H1 (cell line): ENCODE measurements around the gene OSCP1. TPM values are rescaled to one million over a fixed set of nuclear protein-coding genes. Genes with fewer than 3 reads are reported as not detected.
"Not testable (repeated sequence)": the region's sequence is repeated elsewhere in the genome, so short reads cannot be mapped to it uniquely, and the experiment has no call there.

Experiments used
- CTCF ChIA-PET: fragments of 300-600 bp; sonication (Branson Sonifier 250); formaldehyde crosslinking; loops from one replicate; lab custom pipeline; 2021; ENCODE audit not compliant: partially characterized antibody; lab: Charles Lee
- POLR2A ChIA-PET: fragments of 300-600 bp; sonication (Branson Sonifier 250); formaldehyde crosslinking; loops from one replicate; lab custom pipeline; 2021; ENCODE audit warnings: inconsistent platforms; ENCODE audit not compliant: partially characterized antibody; lab: Charles Lee
- DNase-seq, 2 experiments: peaks; one replicate each; pipeline versions ENCODE4 v3.0.0 to v3.0.0-alpha.2; 2010 to 2022; ENCODE audit warnings: low spot score in 2 of 2, low read depth in 1 of 2, mixed read lengths in 1 of 2
- FAIRE-seq: peaks from 2 replicates; lab custom pipeline; 2011; peaks lifted over from hg19 to GRCh38; lab: Jason Lieb, UNC
- H2AFZ ChIP-seq: 2 replicates; pipeline ENCODE4 v1.8.1; 2012; ENCODE audit warnings: low read length, inconsistent platforms
- H2AK5ac ChIP-seq: 2 replicates; pipeline ENCODE4 v1.6.1; 2013; ENCODE audit warnings: low read depth, low read length
- H2BK120ac ChIP-seq: replicated peaks from 2 replicates; pipeline ENCODE3; 2013; ENCODE audit warnings: low read depth, low read length, inconsistent platforms
- H2BK12ac ChIP-seq: 2 replicates; pipeline ENCODE4 v1.6.1; 2013; ENCODE audit warnings: low read depth, low read length
- H2BK15ac ChIP-seq: 2 replicates; pipeline ENCODE4 v1.6.1; 2013; ENCODE audit warnings: low read length
- H2BK20ac ChIP-seq: 2 replicates; pipeline ENCODE4 v1.6.1; 2013; ENCODE audit warnings: low read length
- H2BK5ac ChIP-seq: 2 replicates; pipeline ENCODE4 v1.6.1; 2013; ENCODE audit warnings: low read depth, low read length
- H3K14ac ChIP-seq: 2 replicates; pipeline ENCODE4 v1.6.1; 2013; ENCODE audit warnings: inconsistent platforms; ENCODE audit not compliant: insufficient read length
- H3K18ac ChIP-seq: 2 replicates; pipeline ENCODE4 v1.6.1; 2013; ENCODE audit warnings: low read length; ENCODE audit errors: extremely low read depth
- H3K23ac ChIP-seq: 2 replicates; pipeline ENCODE4 v1.6.1; 2013; ENCODE audit warnings: inconsistent platforms; ENCODE audit not compliant: insufficient read length
- H3K23me2 ChIP-seq: 2 replicates; pipeline ENCODE4 v1.6.1; 2013; ENCODE audit warnings: low read depth, low read length
- H3K27ac ChIP-seq: 2 replicates; pipeline ENCODE4 v1.6.1; 2011; ENCODE audit warnings: low read depth, low read length, inconsistent platforms
- H3K27me3 ChIP-seq, 4 experiments: replicated peaks in 1 of 4; 1 replicate in 1 of 4; 2 replicates in 3 of 4; pipeline versions ENCODE4 v1.6.1 to v1.8.1; 2011 to 2013; ENCODE audit warnings: low read length in 3 of 4, mild to moderate bottlenecking in 3 of 4, inconsistent platforms in 2 of 4, mixed read lengths in 2 of 4, moderate library complexity in 1 of 4; ENCODE audit not compliant: control insufficient read depth in 3 of 4, insufficient read depth in 3 of 4; ENCODE audit errors: extremely low read depth in 1 of 4
- H3K36me3 ChIP-seq, 4 experiments: 2 replicates each; pipeline versions ENCODE4 v1.6.1 to v1.8.1; 2011 to 2013; ENCODE audit warnings: mild to moderate bottlenecking in 4 of 4, low read length in 3 of 4, moderate library complexity in 2 of 4, control low read depth in 1 of 4, inconsistent platforms in 1 of 4; ENCODE audit not compliant: insufficient read depth in 4 of 4, control insufficient read depth in 2 of 4
- H3K4ac ChIP-seq: replicated peaks from 2 replicates; pipeline ENCODE3; 2013; ENCODE audit warnings: low read length, low read depth, mixed read lengths, inconsistent platforms; ENCODE audit not compliant: insufficient read length
- H3K4me1 ChIP-seq, 4 experiments: replicated peaks in 1 of 4; 1 replicate in 1 of 4; 2 replicates in 3 of 4; pipeline versions ENCODE4 v1.6.1 to v1.8.1; 2011 to 2013; ENCODE audit warnings: low read length in 3 of 4, inconsistent platforms in 2 of 4, mixed read lengths in 1 of 4; ENCODE audit not compliant: insufficient read depth in 4 of 4, control insufficient read depth in 3 of 4
- H3K4me2 ChIP-seq, 2 experiments: 2 replicates each; pipeline versions ENCODE4 v1.6.1 to v1.8.1; 2011 to 2013; ENCODE audit warnings: low read depth in 2 of 2, low read length in 2 of 2, control low read depth in 1 of 2, inconsistent platforms in 1 of 2, mild to moderate bottlenecking in 1 of 2; ENCODE audit not compliant: insufficient read depth in 1 of 2
- H3K4me3 ChIP-seq, 4 experiments: fragments of 200-600, 300-600 bp in 1 of 4; sonication (generic), shearing (Covaris generic), sonication (Bioruptor Twin) in 1 of 4; 2 replicates each; pipeline versions ENCODE4 v1.5.1 to v1.8.1; 2011 to 2016; ENCODE audit warnings: low read length in 4 of 4, low read depth in 3 of 4, control low read depth in 2 of 4, inconsistent platforms in 2 of 4, mild to moderate bottlenecking in 2 of 4, mixed read lengths in 1 of 4, moderate library complexity in 1 of 4; ENCODE audit not compliant: insufficient read depth in 2 of 4; ENCODE audit errors: extremely low read depth in 1 of 4
- H3K56ac ChIP-seq: replicated peaks from 2 replicates; pipeline ENCODE3; 2013; ENCODE audit warnings: low read depth, mild to moderate bottlenecking, mixed read lengths, low read length, inconsistent platforms; ENCODE audit not compliant: insufficient read length
- H3K79me1 ChIP-seq: 2 replicates; pipeline ENCODE4 v1.6.1; 2013; ENCODE audit warnings: low read depth, low read length, control low read depth
- H3K79me2 ChIP-seq, 2 experiments: 2 replicates each; pipeline versions ENCODE4 v1.6.1 to v1.8.1; 2012 to 2013; ENCODE audit warnings: low read length in 2 of 2, mild to moderate bottlenecking in 2 of 2, inconsistent platforms in 1 of 2; ENCODE audit not compliant: insufficient read depth in 2 of 2, control insufficient read depth in 1 of 2
- H3K9ac ChIP-seq, 4 experiments: replicated peaks in 1 of 4; 1 replicate in 1 of 4; 2 replicates in 3 of 4; pipeline versions ENCODE4 v1.6.1 to v1.8.1; 2011 to 2013; ENCODE audit warnings: low read depth in 3 of 4, low read length in 3 of 4, control low read depth in 2 of 4, mild to moderate bottlenecking in 2 of 4, moderate library complexity in 2 of 4, inconsistent platforms in 1 of 4; ENCODE audit errors: extremely low read depth in 1 of 4
- H3K9me3 ChIP-seq, 2 experiments: 2 replicates each; pipeline versions ENCODE4 v1.6.1 to v1.8.1; 2012 to 2013; ENCODE audit warnings: mild to moderate bottlenecking in 2 of 2, moderate library complexity in 2 of 2, control low read depth in 1 of 2, inconsistent platforms in 1 of 2, low read depth in 1 of 2, low read length in 1 of 2, mixed read lengths in 1 of 2; ENCODE audit not compliant: insufficient read depth in 2 of 2
- H4K20me1 ChIP-seq, 2 experiments: replicated peaks in 1 of 2; 2 replicates each; pipeline versions ENCODE3 to v1.8.1; 2011 to 2013; ENCODE audit warnings: inconsistent platforms in 2 of 2, low read length in 2 of 2, mild to moderate bottlenecking in 1 of 2; ENCODE audit not compliant: insufficient read depth in 2 of 2, control insufficient read depth in 1 of 2
- H4K5ac ChIP-seq: 2 replicates; pipeline ENCODE4 v1.6.1; 2013; ENCODE audit warnings: low read length, low read depth, mixed read lengths, inconsistent platforms; ENCODE audit not compliant: insufficient read length
- H4K8ac ChIP-seq: 2 replicates; pipeline ENCODE4 v1.8.0; 2013; ENCODE audit warnings: mild to moderate bottlenecking, moderate library complexity, low read length, inconsistent platforms; ENCODE audit not compliant: insufficient read depth; ENCODE audit errors: extremely low read depth
- H4K91ac ChIP-seq: replicated peaks from 2 replicates; pipeline ENCODE3; 2013; ENCODE audit warnings: low read length, mixed read lengths, inconsistent platforms; ENCODE audit not compliant: insufficient read length
- NRF1 ChIP-seq: IDR thresholded peaks from 2 replicates; pipeline ENCODE4 v1.6.1; 2011; ENCODE audit warnings: mild to moderate bottlenecking, low read depth, low read length, improper control_type of control experiment
- POU5F1 ChIP-seq: IDR thresholded peaks from 2 replicates; pipeline ENCODE4 v1.6.1; 2011; ENCODE audit warnings: low read depth, mild to moderate bottlenecking, low read length, moderate library complexity
- SIN3A ChIP-seq, 2 experiments: IDR thresholded peaks in 1 of 2; conservative IDR thresholded peaks in 1 of 2; 2 replicates each; pipeline ENCODE4 v1.6.1; 2011 to 2012; ENCODE audit warnings: low read length in 2 of 2, improper control_type of control experiment in 1 of 2, low read depth in 1 of 2, mild to moderate bottlenecking in 1 of 2
- TBP ChIP-seq: IDR thresholded peaks from 2 replicates; pipeline ENCODE4 v1.6.1; 2011; ENCODE audit warnings: low read depth, low read length, improper control_type of control experiment
- whole genome bisulfite sequencing, 2 experiments: shearing (Covaris generic) in 1 of 2; methylation state at CpG; one replicate each; pipeline versions ENCODE4 v1.1.6 to v1.1.7; 2013 to 2015; ENCODE audit warnings: low lambda C conversion rate in 2 of 2, mixed read lengths in 2 of 2, inconsistent platforms in 1 of 2, low coverage in 1 of 2, missing lambda C conversion rate in 1 of 2; ENCODE audit not compliant: insufficient replicate concordance in 2 of 2, insufficient coverage in 1 of 2, insufficient read length in 1 of 2; ENCODE audit errors: extremely low coverage in 1 of 2, missing lambda C conversion rate in 1 of 2; 5-methylcytosine and 5-hydroxymethylcytosine counted together
- polyA plus RNA-seq, 7 experiments: library from polyadenylated mRNA; depleted of rRNA in 3 of 7; stranded (reverse) in 5 of 7; unstranded in 2 of 7; fragments of >200 nt in 5 of 7; fragments of 200-250 nt in 2 of 7; gene quantifications; 1 replicate in 5 of 7; 2 replicates in 1 of 7; 4 replicates in 1 of 7; pipeline versions ENCODE4 v1.2.1 to v1.2.3, GENCODE V29; 2011 to 2013; ENCODE audit warnings: missing spikeins in 2 of 7, mixed read lengths in 2 of 7
- total RNA-seq: library from RNA; stranded (reverse); fragmentation: NEBNext Ultra II Directional; extraction: Animal tissue kit (Norgen Biotek cat#: 25700); gene quantifications from 2 replicates; pipeline ENCODE4 v1.2.1, GENCODE V29; 2021

OSCP1 gene
- total and polyA plus RNA-seq, 2 of the 8 experiments (the other 6 are each of a cell fraction or from before 2014, with no cell fraction given), result 1.8 to 3.3 TPM

DNA sequence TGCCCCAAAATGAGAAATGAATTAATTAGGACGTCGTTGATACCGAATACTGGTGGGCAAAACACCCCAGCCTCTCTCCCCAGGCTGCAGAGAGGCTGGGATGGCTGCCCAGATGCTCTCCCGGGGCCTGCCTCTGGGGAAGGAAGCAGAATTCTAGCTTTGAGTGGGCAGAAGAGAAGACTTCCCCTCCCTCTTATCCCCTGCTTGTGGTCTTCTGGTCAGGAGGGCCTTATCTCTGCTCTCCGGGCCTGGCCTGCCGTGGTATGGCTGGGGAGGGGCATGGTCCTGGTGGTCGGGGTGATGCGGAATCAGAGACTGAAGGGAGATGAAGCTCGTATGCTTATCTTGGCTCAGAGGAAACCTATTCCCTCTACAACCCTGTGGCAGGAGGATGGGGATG is 42.2 kb upstream of the OSCP1 start (continued):
- TF ChIP-seq SIN3A (conservative IDR thresholded peaks at IDR 0.05 in 1 of 2, IDR thresholded peaks at IDR 0.05 in 1 of 2; ENCODE audit: low read depth in 1 of 2, low read length in 2 of 2) (no peak), POU5F1 (no peak), NRF1 (no peak), TBP (no peak)

- H2BK20ac ChIP-seq, H2BK15ac ChIP-seq, H3K79me1 ChIP-seq, H3K4me3 ChIP-seq, H3K23ac ChIP-seq, H3K36me3 ChIP-seq, H3K23me2 ChIP-seq, FAIRE-seq, H4K8ac ChIP-seq, H3K27ac ChIP-seq, H2BK5ac ChIP-seq, H2AFZ ChIP-seq, H3K27me3 ChIP-seq, POLR2A ChIA-PET, H3K9me3 ChIP-seq, H3K4me2 ChIP-seq, DNase-seq, H4K5ac ChIP-seq, H3K4me1 ChIP-seq, H3K79me2 ChIP-seq, H3K9ac ChIP-seq, H3K56ac ChIP-seq, H2BK120ac ChIP-seq, H4K20me1 ChIP-seq, H3K14ac ChIP-seq, H2AK5ac ChIP-seq, H2BK12ac ChIP-seq, H3K4ac ChIP-seq, H4K91ac ChIP-seq, H3K18ac ChIP-seq: not testable (repeated sequence)
- CTCF ChIA-PET, result interaction anchor here (1.3 kb wide), 1 partner anchor 29 kb away, joined by 3 read pairs; no protein-coding TSS in a partner anchor
- WGBS, 2 experiments, result 83% methylated on average over 10 of the region's 10 CpGs; no CpG with 5 or more reads in 1 of the 2 experiments
These were observed 39.2 kb upstream of the OSCP1 start for GRCh38 chr1:36489258-36490051.
